WERI-Rb-1 (cell line): ENCODE data around the gene OXCT1.
"Not testable (repeated sequence)": the region's sequence is repeated elsewhere in the genome, so short reads cannot be mapped to it uniquely, and the experiment has no call there.

Source experiments
- DNase-seq: peaks from one replicate; pipeline ENCODE4 v3.0.0-alpha.2; 2020
- H3K27ac ChIP-seq: fragments of 250-450 bp; sonication (Bioruptor Pico); 2 replicates; pipeline ENCODE4 v1.5.1; 2020; ENCODE audit warnings: mild to moderate bottlenecking, moderate library complexity
- H3K27me3 ChIP-seq: fragments of 250-450 bp; sonication (Bioruptor Pico); 2 replicates; pipeline ENCODE4 v1.5.1; 2021; ENCODE audit warnings: mild to moderate bottlenecking, low read depth, moderate library complexity; ENCODE audit not compliant: insufficient read depth, severe bottlenecking
- H3K36me3 ChIP-seq: fragments of 250-450 bp; sonication (Bioruptor Pico); 2 replicates; pipeline ENCODE4 v1.5.1; 2020; ENCODE audit warnings: mild to moderate bottlenecking, moderate library complexity
- H3K4me3 ChIP-seq: 2 replicates; pipeline ENCODE4 v1.5.1; 2011; ENCODE audit warnings: low read depth, mild to moderate bottlenecking, control low read depth, low read length
- H3K9me3 ChIP-seq: fragments of 250-450 bp; sonication (Bioruptor Pico); 2 replicates; pipeline ENCODE4 v1.5.1; 2021; ENCODE audit warnings: mild to moderate bottlenecking, moderate library complexity; ENCODE audit not compliant: severe bottlenecking
- TF ChIP-seq, protein P1 (sequence below): IDR thresholded peaks from 2 replicates; pipeline ENCODE4 v1.5.1; 2011; ENCODE audit warnings: low read depth, mild to moderate bottlenecking, control low read depth, inconsistent platforms, low read length

Gene OXCT1

GRCh38 chr5:41754857-41755256, 115.4 kb downstream of the OXCT1 start:
- no peak overlapping the region for H3K27ac ChIP-seq
- no peaks in the 10 kb centered on the region for H3K9me3 ChIP-seq
- TF ChIP-seq, protein P1, sequence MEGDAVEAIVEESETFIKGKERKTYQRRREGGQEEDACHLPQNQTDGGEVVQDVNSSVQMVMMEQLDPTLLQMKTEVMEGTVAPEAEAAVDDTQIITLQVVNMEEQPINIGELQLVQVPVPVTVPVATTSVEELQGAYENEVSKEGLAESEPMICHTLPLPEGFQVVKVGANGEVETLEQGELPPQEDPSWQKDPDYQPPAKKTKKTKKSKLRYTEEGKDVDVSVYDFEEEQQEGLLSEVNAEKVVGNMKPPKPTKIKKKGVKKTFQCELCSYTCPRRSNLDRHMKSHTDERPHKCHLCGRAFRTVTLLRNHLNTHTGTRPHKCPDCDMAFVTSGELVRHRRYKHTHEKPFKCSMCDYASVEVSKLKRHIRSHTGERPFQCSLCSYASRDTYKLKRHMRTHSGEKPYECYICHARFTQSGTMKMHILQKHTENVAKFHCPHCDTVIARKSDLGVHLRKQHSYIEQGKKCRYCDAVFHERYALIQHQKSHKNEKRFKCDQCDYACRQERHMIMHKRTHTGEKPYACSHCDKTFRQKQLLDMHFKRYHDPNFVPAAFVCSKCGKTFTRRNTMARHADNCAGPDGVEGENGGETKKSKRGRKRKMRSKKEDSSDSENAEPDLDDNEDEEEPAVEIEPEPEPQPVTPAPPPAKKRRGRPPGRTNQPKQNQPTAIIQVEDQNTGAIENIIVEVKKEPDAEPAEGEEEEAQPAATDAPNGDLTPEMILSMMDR = no peak
- no peak for DNase-seq
- H3K36me3 ChIP-seq = no peaks in the 10 kb centered on the region
- H3K27me3 ChIP-seq = no peaks in the 10 kb centered on the region
- no peak overlapping the region for H3K4me3 ChIP-seq

- H3K27me3 ChIP-seq = no peaks in the 10 kb centered on the region
- TF ChIP-seq, protein P1 = no peak
- H3K9me3 ChIP-seq = no peaks in the 10 kb centered on the region
- no peak overlapping the region for H3K4me3 ChIP-seq
- H3K27ac ChIP-seq = no peak overlapping the region
- H3K36me3 ChIP-seq = peaks cover 5% of the 10 kb centered on the region
- DNase-seq = no peak
Measured at GRCh38 chr5:41751867-41752266, 118.4 kb downstream of the OXCT1 start.

DNA sequence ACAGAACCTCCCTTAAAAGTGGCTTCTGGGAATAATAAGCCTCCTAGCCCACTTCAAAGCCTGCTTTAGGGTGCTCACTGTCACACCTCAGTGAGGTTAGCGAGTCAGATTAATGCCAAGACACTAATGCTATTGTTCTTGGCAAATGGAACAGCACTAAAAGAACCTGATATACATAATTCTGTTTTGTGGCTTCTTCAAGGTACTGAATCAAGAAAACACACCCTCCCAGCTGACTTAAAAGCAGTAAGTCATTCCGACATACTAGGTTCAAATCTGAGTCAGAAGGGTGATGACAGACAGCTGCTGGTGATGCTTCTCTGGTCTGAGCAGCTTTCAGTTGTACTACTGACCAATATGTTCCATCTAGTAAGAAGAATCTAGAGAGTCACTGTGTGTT, 121.6 kb downstream of the OXCT1 start:
- TF ChIP-seq, protein P1 = no peak
- H3K4me3 ChIP-seq = no peak overlapping the region
- no peaks in the 10 kb centered on the region for H3K9me3 ChIP-seq
- H3K27me3 ChIP-seq = no peaks in the 10 kb centered on the region
- H3K27ac ChIP-seq = no peak overlapping the region
- H3K36me3 ChIP-seq = peaks cover 5% of the 10 kb centered on the region
- no peak for DNase-seq

- Histone ChIP-seq H3K27me3 (no peaks in the 10 kb centered on the region), H3K4me3 (no peak overlapping the region), H3K9me3 (no peaks in the 10 kb centered on the region), H3K27ac (no peak overlapping the region), H3K36me3 (peaks cover 5% of the 10 kb centered on the region)
- TF ChIP-seq, protein P1 = no peak
- no peak for DNase-seq
Measured at GRCh38 chr5:41747708-41748107, 122.5 kb downstream of the OXCT1 start.

DNA sequence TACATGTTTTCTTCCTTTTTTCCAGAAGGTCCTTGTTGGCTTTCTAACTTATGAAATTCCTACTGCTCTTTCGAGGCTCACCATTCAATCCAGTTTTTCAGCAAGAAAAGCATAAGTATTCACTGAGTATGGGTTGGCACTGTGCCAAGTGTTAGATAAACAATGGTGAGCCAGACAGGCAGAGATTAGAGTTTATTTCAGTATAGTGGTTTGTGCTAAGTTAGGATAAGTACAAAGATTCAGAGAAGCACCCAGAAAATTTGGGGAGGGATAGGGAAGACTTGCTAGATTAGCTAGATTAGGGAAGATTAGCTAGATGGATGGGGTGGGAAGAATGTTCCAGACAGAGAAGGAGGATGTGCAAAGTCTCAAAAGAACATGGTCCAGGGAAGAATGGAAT, 122.9 kb downstream of the OXCT1 start:
- DNase-seq = no peak
- H3K27me3 ChIP-seq = no peaks in the 10 kb centered on the region
- H3K27ac ChIP-seq = no peak overlapping the region
- H3K36me3 ChIP-seq = peaks cover 5% of the 10 kb centered on the region
- no peaks in the 10 kb centered on the region for H3K9me3 ChIP-seq
- TF ChIP-seq, protein P1 = no peak
- no peak overlapping the region for H3K4me3 ChIP-seq

DNA sequence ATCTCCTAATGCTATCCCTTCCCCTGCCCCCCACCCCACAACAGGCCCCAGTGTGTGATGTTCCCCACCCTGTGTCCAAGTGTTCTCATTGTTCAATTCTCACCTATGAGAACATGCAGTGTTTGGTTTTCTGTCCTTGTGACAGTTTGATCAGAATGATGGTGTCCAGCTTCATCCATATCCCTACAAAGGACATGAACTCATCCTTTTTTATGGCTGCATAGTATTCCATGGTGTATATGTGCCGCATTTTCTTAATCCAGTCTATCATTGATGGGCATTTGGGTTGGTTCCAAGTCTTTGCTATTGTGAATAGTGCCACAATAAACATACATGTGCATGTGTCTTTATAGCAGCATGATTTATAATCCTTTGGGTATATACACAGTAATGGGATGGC, 127.6 kb downstream of the OXCT1 start:
- not testable (repeated sequence) for H3K27ac ChIP-seq, DNase-seq, H3K4me3 ChIP-seq, H3K27me3 ChIP-seq, H3K36me3 ChIP-seq, H3K9me3 ChIP-seq
